Endodermal cell (in vitro differentiated cells): ENCODE data around the gene TBC1D10B. TPM values are rescaled to one million over a fixed set of nuclear protein-coding genes. Genes with fewer than 3 reads are reported as not detected.
"Not testable (repeated sequence)": the region's sequence is repeated elsewhere in the genome, so short reads cannot be mapped to it uniquely, and the experiment has no call there.

ENCODE experiments used
- DNase-seq: peaks from one replicate; pipeline ENCODE4 v3.0.0-alpha.2; 2017
- H3K27ac ChIP-seq: 2 replicates; pipeline ENCODE4 v1.5.1; 2013; ENCODE audit warnings: mild to moderate bottlenecking, low read depth, low read length, moderate library complexity
- H3K27me3 ChIP-seq: 2 replicates; pipeline ENCODE4 v1.6.1; 2013; ENCODE audit warnings: mild to moderate bottlenecking, low read length, moderate library complexity; ENCODE audit not compliant: insufficient read depth, control insufficient read depth, poor library complexity, severe bottlenecking
- H3K36me3 ChIP-seq: 2 replicates; pipeline ENCODE4 v1.7.0; 2013; ENCODE audit warnings: mild to moderate bottlenecking, low read length, moderate library complexity; ENCODE audit not compliant: control insufficient read depth, insufficient read depth
- H3K4me1 ChIP-seq: one replicate; pipeline ENCODE4 v1.7.0; 2013; ENCODE audit warnings: low read length; ENCODE audit not compliant: control insufficient read depth, insufficient read depth
- H3K4me3 ChIP-seq: 2 replicates; pipeline ENCODE4 v1.5.1; 2013; ENCODE audit warnings: mild to moderate bottlenecking, low read length, moderate library complexity
- H3K9ac ChIP-seq: 2 replicates; pipeline ENCODE4 v1.6.1; 2013; ENCODE audit warnings: mild to moderate bottlenecking, low read length, moderate library complexity; ENCODE audit not compliant: poor library complexity, severe bottlenecking; ENCODE audit errors: extremely low read depth
- H3K9me3 ChIP-seq: 2 replicates; pipeline ENCODE4 v1.6.1; 2013; ENCODE audit warnings: mild to moderate bottlenecking, low read length, moderate library complexity; ENCODE audit not compliant: control insufficient read depth
- H3K27ac Mint-ChIP-seq: 2 replicates; pipeline ENCODE4 v1.8.0; 2020; ENCODE audit warnings: mixed read lengths
- H3K27me3 Mint-ChIP-seq: 2 replicates; pipeline ENCODE4 v1.8.0; 2021; ENCODE audit warnings: mild to moderate bottlenecking, mixed read lengths; ENCODE audit not compliant: insufficient read depth
- H3K36me3 Mint-ChIP-seq: 2 replicates; pipeline ENCODE4 v1.8.0; 2020; ENCODE audit warnings: low read depth, mixed read lengths
- H3K4me1 Mint-ChIP-seq: 2 replicates; pipeline ENCODE4 v1.8.0; 2020; ENCODE audit warnings: mixed read lengths
- H3K4me3 Mint-ChIP-seq: 2 replicates; pipeline ENCODE4 v1.8.0; 2020; ENCODE audit warnings: mild to moderate bottlenecking, moderate library complexity, mixed read lengths
- H3K9me3 Mint-ChIP-seq: 2 replicates; pipeline ENCODE4 v1.8.0; 2020; ENCODE audit warnings: mild to moderate bottlenecking, mixed read lengths
- CTCF ChIP-seq: fragments of 200-600 bp; sonication (generic); conservative IDR thresholded peaks from 2 replicates; pipeline ENCODE4 v1.5.0; 2021; ENCODE audit warnings: antibody characterized with exemption, mild to moderate bottlenecking
- WGBS, 2 experiments: methylation state at CpG; one replicate each; pipeline versions ENCODE4 v1.1.5 to v1.1.7; 2013; ENCODE audit warnings: missing lambda C conversion rate in 2 of 2, mixed read lengths in 1 of 2; ENCODE audit not compliant: insufficient coverage in 1 of 2, insufficient read length in 1 of 2; 5-methylcytosine and 5-hydroxymethylcytosine counted together
- total RNA-seq, 2 donors: library from RNA; stranded (reverse); fragmentation: NEBNext Ultra II Directional in 1 of 2; extraction: Animal tissue kit (Norgen Biotek cat#: 25700) in 1 of 2; gene quantifications; 2 replicates in 1 of 2; 3 replicates in 1 of 2; pipeline ENCODE4 v1.2.1, GENCODE V29; 2021

Gene TBC1D10B
- total RNA-seq, 2 donors from 2014 or later, result 30.7 to 36.3 TPM

- H3K36me3 ChIP-seq, result peaks cover 36% of the 10 kb centered on the region
- no peak overlapping the region for H3K27ac ChIP-seq
- H3K27me3 Mint-ChIP-seq, result no peaks in the 10 kb centered on the region
- H3K36me3 Mint-ChIP-seq, result peaks cover 34% of the 10 kb centered on the region
- TF ChIP-seq CTCF, result no peak
- H3K4me3 Mint-ChIP-seq, result no peak overlapping the region
- no peak overlapping the region for H3K9ac ChIP-seq
- H3K9me3 Mint-ChIP-seq, result no peaks in the 10 kb centered on the region
- no peak overlapping the region for H3K4me3 ChIP-seq
- DNase-seq, result no peak
- H3K9me3 ChIP-seq, result no peaks in the 10 kb centered on the region
- H3K27me3 ChIP-seq, result no peaks in the 10 kb centered on the region
- WGBS, 2 experiments, result 94 to 97% methylated on average over 7 to 8 of the region's 8 CpGs
- H3K4me1 Mint-ChIP-seq, result no peaks in the 10 kb centered on the region
- H3K4me1 ChIP-seq, result no peaks in the 10 kb centered on the region
- no peak overlapping the region for H3K27ac Mint-ChIP-seq
Measured at GRCh38 chr16:30348113-30348512, 22.2 kb downstream of the TBC1D10B start.

- Histone ChIP-seq H3K36me3 (peaks cover 18% of the 10 kb centered on the region), H3K4me3 (no peak overlapping the region), H3K27me3 (no peaks in the 10 kb centered on the region), H3K4me1 (no peaks in the 10 kb centered on the region), H3K9ac (no peak overlapping the region), H3K27ac (no peak overlapping the region), H3K9me3 (no peaks in the 10 kb centered on the region)
- H3K9me3 Mint-ChIP-seq, result no peaks in the 10 kb centered on the region
- H3K36me3 Mint-ChIP-seq, result peaks cover 19% of the 10 kb centered on the region
- H3K27ac Mint-ChIP-seq, result no peak overlapping the region
- no peaks in the 10 kb centered on the region for H3K27me3 Mint-ChIP-seq
- no peak for DNase-seq
- no peaks in the 10 kb centered on the region for H3K4me1 Mint-ChIP-seq
- 83 to 87% methylated on average over 3 of the region's 3 CpGs for WGBS, 2 experiments
- TF ChIP-seq CTCF, result no peak
- no peak overlapping the region for H3K4me3 Mint-ChIP-seq
Measured at GRCh38 chr16:30346286-30346685, 24.0 kb downstream of the TBC1D10B start.

- not testable (repeated sequence) for H3K36me3 Mint-ChIP-seq, H3K4me3 Mint-ChIP-seq, H3K27ac ChIP-seq, H3K27ac Mint-ChIP-seq, DNase-seq, H3K27me3 ChIP-seq, H3K4me3 ChIP-seq, H3K36me3 ChIP-seq, H3K4me1 ChIP-seq, H3K9me3 ChIP-seq, H3K27me3 Mint-ChIP-seq, H3K9ac ChIP-seq, H3K9me3 Mint-ChIP-seq, H3K4me1 Mint-ChIP-seq
- WGBS, 2 experiments, result 93% methylated on average over 11 of the region's 11 CpGs; no CpG with 5 or more reads in 1 of the 2 experiments
Measured at GRCh38 chr16:30343491-30343820, 26.8 kb downstream of the TBC1D10B start.

- H3K36me3 Mint-ChIP-seq, result peaks cover 2% of the 10 kb centered on the region
- H3K4me3 Mint-ChIP-seq, result no peak overlapping the region
- Histone ChIP-seq H3K4me1 (no peaks in the 10 kb centered on the region), H3K9ac (no peak overlapping the region), H3K36me3 (no peaks in the 10 kb centered on the region), H3K27me3 (no peaks in the 10 kb centered on the region), H3K27ac (no peak overlapping the region), H3K4me3 (no peak overlapping the region), H3K9me3 (no peaks in the 10 kb centered on the region)
- no peak for DNase-seq
- WGBS, 2 experiments, result 94 to 95% methylated on average over 28 to 32 of the region's 32 CpGs
- H3K9me3 Mint-ChIP-seq, result no peaks in the 10 kb centered on the region
- H3K4me1 Mint-ChIP-seq, result no peaks in the 10 kb centered on the region
- no peak overlapping the region for H3K27ac Mint-ChIP-seq
- no peaks in the 10 kb centered on the region for H3K27me3 Mint-ChIP-seq
- no peak for TF ChIP-seq CTCF
Measured at GRCh38 chr16:30342751-30343490, 27.4 kb downstream of the TBC1D10B start.

- H3K36me3 Mint-ChIP-seq, H3K4me1 ChIP-seq, H3K4me1 Mint-ChIP-seq, H3K4me3 ChIP-seq, H3K36me3 ChIP-seq, H3K4me3 Mint-ChIP-seq, H3K27ac ChIP-seq, H3K9me3 Mint-ChIP-seq, H3K9me3 ChIP-seq, H3K27ac Mint-ChIP-seq, H3K27me3 Mint-ChIP-seq, H3K9ac ChIP-seq, H3K27me3 ChIP-seq, DNase-seq: not testable (repeated sequence)
- 89 to 96% methylated on average over 4 to 8 of the region's 8 CpGs for WGBS, 2 experiments
Measured at GRCh38 chr16:30341971-30342370, 28.3 kb downstream of the TBC1D10B start.
